Common myeloid progenitor, CD34-positive (primary cell): ENCODE results near the gene CTTN.

ENCODE experiments used
- CTCF ChIA-PET: fragments of 350-600 bp; sonication (Branson Sonifier 250); formaldehyde crosslinking; loops from one replicate; lab custom pipeline; 2021; ENCODE audit warnings: antibody characterized with exemption; lab: Charles Lee
- POLR2A ChIA-PET: fragments of 350-600 bp; sonication (Branson Sonifier 250); formaldehyde crosslinking; loops from one replicate; lab custom pipeline; 2021; ENCODE audit warnings: antibody characterized with exemption; lab: Charles Lee
- DNase-seq, 3 donors: peaks; one replicate each; pipeline versions ENCODE4 v3.0.0 to v3.0.0-alpha.2; 2013
- H3K27ac ChIP-seq, 2 experiments: 1 replicate in 1 of 2; 2 replicates in 1 of 2; pipeline ENCODE4 v1.7.0; 2013; ENCODE audit warnings: inconsistent platforms in 2 of 2, low read length in 2 of 2, mild to moderate bottlenecking in 2 of 2, low read depth in 1 of 2, moderate library complexity in 1 of 2; ENCODE audit not compliant: severe bottlenecking in 2 of 2, insufficient read depth in 1 of 2, poor library complexity in 1 of 2
- H3K27me3 ChIP-seq, 5 experiments: replicated peaks in 2 of 5; 1 replicate in 3 of 5; 2 replicates in 2 of 5; pipeline versions ENCODE4 v1.6.1 to v1.7.0; 2013; ENCODE audit warnings: low read length in 4 of 5, mild to moderate bottlenecking in 2 of 5, moderate library complexity in 2 of 5, inconsistent platforms in 1 of 5; ENCODE audit not compliant: insufficient read depth in 5 of 5, control insufficient read depth in 4 of 5
- H3K36me3 ChIP-seq, 4 experiments: 1 replicate in 2 of 4; 2 replicates in 2 of 4; pipeline versions ENCODE4 v1.6.1 to v1.7.0; 2013; ENCODE audit warnings: low read length in 3 of 4, control low read depth in 1 of 4, mild to moderate bottlenecking in 1 of 4; ENCODE audit not compliant: control insufficient read depth in 4 of 4, insufficient read depth in 4 of 4
- H3K4me1 ChIP-seq, 4 experiments: 1 replicate in 3 of 4; 2 replicates in 1 of 4; pipeline versions ENCODE4 v1.6.1 to v1.7.1; 2013; ENCODE audit warnings: low read length in 3 of 4, mild to moderate bottlenecking in 3 of 4, control low read depth in 1 of 4, inconsistent platforms in 1 of 4, moderate library complexity in 1 of 4; ENCODE audit not compliant: control insufficient read depth in 4 of 4, insufficient read depth in 4 of 4; ENCODE audit errors: control extremely low read depth in 1 of 4
- H3K4me3 ChIP-seq, 7 experiments: 1 replicate in 4 of 7; 2 replicates in 3 of 7; pipeline versions ENCODE4 v1.5.1 to v1.7.0; 2013; ENCODE audit warnings: mild to moderate bottlenecking in 7 of 7, low read length in 6 of 7, moderate library complexity in 6 of 7, inconsistent platforms in 2 of 7, low read depth in 2 of 7, control low read depth in 1 of 7; ENCODE audit not compliant: insufficient read depth in 4 of 7, control insufficient read depth in 1 of 7; ENCODE audit errors: extremely low read depth in 1 of 7
- H3K9me3 ChIP-seq, 5 experiments: 1 replicate in 4 of 5; 2 replicates in 1 of 5; pipeline versions ENCODE4 v1.6.1 to v1.7.1; 2013; ENCODE audit warnings: low read length in 4 of 5, mild to moderate bottlenecking in 2 of 5, inconsistent platforms in 1 of 5, low read depth in 1 of 5, moderate library complexity in 1 of 5; ENCODE audit not compliant: control insufficient read depth in 4 of 5, insufficient read depth in 2 of 5; ENCODE audit errors: control extremely low read depth in 1 of 5
- WGBS: methylation state at CpG from one replicate; pipeline ENCODE4 v1.1.5; 2013; ENCODE audit not compliant: insufficient coverage; 5-methylcytosine and 5-hydroxymethylcytosine counted together

Gene CTTN

GRCh38 chr11:70353900-70354568 lies 44.3 kb upstream of the CTTN start:
- no peak overlapping the region for H3K4me3 ChIP-seq
- WGBS: 95% methylated on average over 17 of the region's 19 CpGs
- no peaks in the 10 kb centered on the region for H3K27me3 ChIP-seq
- ChIA-PET POLR2A (no interaction called here), CTCF (no interaction called here)
- no peak overlapping the region for H3K27ac ChIP-seq
- no peak for DNase-seq
- no peaks in the 10 kb centered on the region for H3K9me3 ChIP-seq
- H3K4me1 ChIP-seq: peaks cover 0 to 12% (median 3%) of the 10 kb centered on the region in 4 experiments
- H3K36me3 ChIP-seq: peaks cover 16 to 45% (median 34%) of the 10 kb centered on the region in 4 experiments

GRCh38 chr11:70354629-70355028 lies 43.7 kb upstream of the CTTN start:
- no peaks in the 10 kb centered on the region for H3K27me3 ChIP-seq
- H3K27ac ChIP-seq: no peak overlapping the region
- ChIA-PET CTCF (interaction anchor here (0.7 kb wide), 1 partner anchor 16 kb away, joined by 3 read pairs; no protein-coding TSS in a partner anchor), POLR2A (interaction anchor here (0.5 kb wide), 1 partner anchor 26 kb away, joined by 4 read pairs; no protein-coding TSS in a partner anchor)
- no peak for DNase-seq
- peaks cover 0 to 17% (median 3%) of the 10 kb centered on the region in 4 experiments for H3K4me1 ChIP-seq
- 94% methylated on average over 2 of the region's 2 CpGs for WGBS
- H3K9me3 ChIP-seq: no peaks in the 10 kb centered on the region
- H3K4me3 ChIP-seq: no peak overlapping the region
- peaks cover 13 to 47% (median 35%) of the 10 kb centered on the region in 4 experiments for H3K36me3 ChIP-seq

DNA sequence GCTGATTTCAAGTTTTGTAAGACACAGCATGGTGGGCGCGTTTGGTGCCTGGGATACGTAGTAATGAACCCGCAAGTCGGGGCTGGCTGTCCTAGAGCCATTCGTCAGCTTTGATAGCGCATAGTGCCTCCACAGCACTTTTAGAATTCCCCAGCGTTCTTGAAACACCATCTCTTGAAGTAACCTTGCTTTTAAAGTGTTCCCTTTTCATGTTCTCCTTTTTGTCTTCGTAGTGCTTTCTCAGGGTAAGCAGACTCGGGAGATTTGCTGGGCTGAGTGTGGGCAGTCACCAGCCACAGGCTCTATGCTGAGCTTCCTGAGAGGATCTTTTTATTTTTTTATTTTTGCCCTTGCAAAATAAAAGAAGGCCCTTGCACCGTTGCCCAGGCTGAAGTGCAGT lies 39.6 kb upstream of the CTTN start:
- POLR2A ChIA-PET: no interaction called here

GRCh38 chr11:70359451-70360205 lies 38.7 kb upstream of the CTTN start:
- POLR2A ChIA-PET: no interaction called here
- Histone ChIP-seq H3K36me3 (peaks cover 15 to 50% (median 43%) of the 10 kb centered on the region in 4 experiments), H3K4me3 (peak overlapping the region in 1 of 7 experiments; percentile 14), H3K27ac (no peak overlapping the region), H3K27me3 (no peaks in the 10 kb centered on the region), H3K4me1 (peaks cover 7 to 31% (median 14%) of the 10 kb centered on the region in 4 experiments), H3K9me3 (no peaks in the 10 kb centered on the region)
- CTCF ChIA-PET: no interaction called here
- no peak for DNase-seq
- WGBS: 90% methylated on average over 4 of the region's 8 CpGs

More for the DNA sequence above, 39.6 kb upstream of the CTTN start:
- peak; percentile 36 to 79 (median 72) for DNase-seq
- 27% methylated on average over 9 of the region's 11 CpGs for WGBS
- H3K4me3 ChIP-seq: peak overlapping the region in 1 of 7 experiments; percentile 14
- no peak overlapping the region for H3K27ac ChIP-seq
- no peaks in the 10 kb centered on the region for H3K27me3 ChIP-seq
- peaks cover 17 to 58% (median 49%) of the 10 kb centered on the region in 4 experiments for H3K36me3 ChIP-seq
- H3K9me3 ChIP-seq: no peaks in the 10 kb centered on the region
- peaks cover 0 to 22% (median 6%) of the 10 kb centered on the region in 4 experiments for H3K4me1 ChIP-seq
- CTCF ChIA-PET: no interaction called here

DNA sequence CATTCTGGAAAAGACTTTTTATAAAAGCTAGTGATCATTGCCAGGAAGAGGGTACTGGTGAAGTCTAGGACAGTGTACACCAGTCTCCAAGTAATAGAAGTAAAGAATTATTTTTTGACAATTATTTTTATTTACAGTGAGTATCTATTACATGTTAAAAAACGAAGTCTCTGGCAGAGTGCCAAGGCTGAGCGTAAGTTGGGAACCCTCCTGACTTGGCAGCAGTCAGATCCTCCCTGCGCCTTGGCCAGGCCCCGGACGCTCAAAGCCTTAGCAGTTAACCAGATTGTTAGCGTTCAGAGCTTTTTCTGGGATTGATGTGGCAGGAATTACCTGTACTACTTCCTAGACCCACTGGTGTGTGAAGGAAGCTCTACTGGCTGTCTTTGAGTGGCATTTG lies 38.1 kb upstream of the CTTN start:
- Histone ChIP-seq H3K4me1 (peaks cover 13 to 37% (median 19%) of the 10 kb centered on the region in 4 experiments), H3K9me3 (no peaks in the 10 kb centered on the region), H3K27me3 (no peaks in the 10 kb centered on the region), H3K27ac (no peak overlapping the region), H3K4me3 (no peak overlapping the region), H3K36me3 (peaks cover 15 to 47% (median 38%) of the 10 kb centered on the region in 4 experiments)
- POLR2A ChIA-PET: no interaction called here
- CTCF ChIA-PET: no interaction called here
- WGBS: 81% methylated on average over 4 of the region's 6 CpGs
- DNase-seq: no peak

DNA sequence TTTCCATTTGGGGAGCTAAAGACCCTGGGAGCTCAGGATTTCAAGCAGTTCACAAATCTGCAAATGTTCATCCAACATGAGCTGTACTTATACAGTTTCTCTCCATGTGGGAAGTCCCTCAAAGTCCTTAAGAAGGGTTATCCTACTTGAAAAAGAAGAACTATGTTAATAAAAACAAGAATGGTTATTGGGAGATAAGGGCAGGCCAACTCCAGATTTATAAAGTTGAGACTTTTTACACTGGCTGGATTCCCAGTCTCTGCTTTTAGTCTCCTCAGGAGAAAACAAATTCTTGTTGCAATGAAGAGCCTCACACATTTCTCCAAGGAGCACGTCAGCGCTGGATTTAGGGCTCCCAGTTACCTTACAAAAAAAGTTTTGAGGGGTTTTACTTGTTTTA lies 34.2 kb upstream of the CTTN start:
- Histone ChIP-seq H3K4me1 (peaks cover 28 to 50% (median 38%) of the 10 kb centered on the region in 4 experiments), H3K4me3 (peak overlapping the region in 1 of 7 experiments; percentile 63), H3K36me3 (peaks cover 9 to 26% (median 23%) of the 10 kb centered on the region in 4 experiments), H3K27ac (no peak overlapping the region), H3K27me3 (no peaks in the 10 kb centered on the region), H3K9me3 (no peaks in the 10 kb centered on the region)
- DNase-seq: no peak
- ChIA-PET POLR2A (no interaction called here), CTCF (interaction anchor here (1.1 kb wide), 1 partner anchor 52 kb away, joined by 4 read pairs; no protein-coding TSS in a partner anchor)
- no CpG with 5 or more reads among the region's 2 CpGs for WGBS
